NCI-H128 (cell line): ENCODE measurements around the gene ECPAS.
"Not testable (repeated sequence)": the region's sequence is repeated elsewhere in the genome, so short reads cannot be mapped to it uniquely, and the experiment has no call there.

Experiments
- DNase-seq: peaks from one replicate; lab custom pipeline; 2025; ENCODE audit not compliant: unreplicated experiment; lab: John Stamatoyannopoulos, UW

Gene ECPAS

DNA sequence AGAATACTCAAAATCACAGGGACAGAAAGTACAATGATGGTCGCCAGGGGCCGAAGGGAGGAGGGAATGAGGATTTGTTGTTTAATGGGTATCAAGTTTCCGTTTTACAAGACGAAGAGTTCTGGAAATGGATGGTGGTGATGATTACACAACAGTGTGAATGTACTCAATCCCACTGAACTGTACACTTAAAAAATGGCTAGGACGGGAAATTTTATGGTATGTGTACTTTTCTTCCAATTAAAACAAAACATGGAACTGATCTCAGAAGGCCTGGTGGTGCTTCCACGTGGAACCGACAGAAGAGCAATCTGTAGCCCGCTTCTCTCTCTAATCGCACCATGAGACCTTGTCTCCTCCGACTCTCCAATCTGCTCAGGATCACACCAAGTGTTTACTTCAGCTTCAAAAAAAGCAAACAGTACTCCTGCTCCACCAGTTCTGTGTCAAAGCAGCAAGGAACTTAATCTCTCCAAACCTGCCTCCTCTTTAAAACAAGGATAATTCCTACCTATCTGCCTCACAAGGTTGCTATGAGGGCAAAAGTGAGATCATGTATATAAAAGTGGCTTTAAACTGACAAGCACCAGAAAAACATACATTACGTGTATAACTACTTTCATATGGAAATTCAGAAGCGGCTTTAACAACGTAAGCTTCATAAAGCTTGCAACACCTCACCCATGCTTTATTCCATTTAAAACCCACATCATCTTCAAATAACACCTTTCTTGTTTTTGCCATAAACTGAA is 2.1 kb downstream of the ECPAS start:
- DNase-seq: peak; percentile 12

DNA sequence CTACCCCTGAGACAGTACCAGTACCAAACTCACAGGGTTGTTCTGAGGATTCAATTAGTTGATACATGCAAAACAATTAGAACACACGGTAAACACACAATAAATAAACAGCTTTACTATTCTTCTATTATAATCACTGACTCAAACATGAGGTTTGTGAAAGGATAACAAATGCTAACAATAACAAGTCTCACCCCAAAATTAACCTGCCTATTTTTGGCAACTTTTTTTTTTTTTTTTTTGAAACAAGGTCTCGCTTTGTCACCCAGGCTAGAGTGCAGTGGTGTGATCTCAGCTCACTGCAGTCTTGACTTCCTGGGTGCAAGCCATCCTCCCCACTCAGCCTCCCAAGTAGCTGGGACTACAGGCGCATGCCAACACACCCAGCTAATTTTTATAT is 6.5 kb downstream of the ECPAS start:
- DNase-seq: no peak

DNA sequence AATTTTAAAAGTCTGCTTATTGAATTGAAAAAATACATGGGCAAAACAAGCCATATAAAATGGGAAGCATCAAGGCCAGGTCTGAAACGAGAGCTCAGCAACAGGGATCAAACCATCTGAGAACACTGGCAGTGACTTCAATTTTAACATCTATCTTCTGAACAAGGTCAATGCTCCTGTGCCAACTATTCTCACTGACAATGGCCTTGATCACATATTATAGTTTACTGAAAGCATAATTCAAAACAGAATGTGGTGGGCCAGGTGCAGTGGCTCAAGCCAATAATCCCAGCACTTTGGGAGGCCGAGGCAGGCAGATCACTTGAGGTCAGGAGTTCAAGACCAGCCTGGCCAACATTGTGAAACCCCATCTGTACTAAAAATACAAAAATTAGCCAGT is 9.0 kb downstream of the ECPAS start:
- no peak for DNase-seq

DNA sequence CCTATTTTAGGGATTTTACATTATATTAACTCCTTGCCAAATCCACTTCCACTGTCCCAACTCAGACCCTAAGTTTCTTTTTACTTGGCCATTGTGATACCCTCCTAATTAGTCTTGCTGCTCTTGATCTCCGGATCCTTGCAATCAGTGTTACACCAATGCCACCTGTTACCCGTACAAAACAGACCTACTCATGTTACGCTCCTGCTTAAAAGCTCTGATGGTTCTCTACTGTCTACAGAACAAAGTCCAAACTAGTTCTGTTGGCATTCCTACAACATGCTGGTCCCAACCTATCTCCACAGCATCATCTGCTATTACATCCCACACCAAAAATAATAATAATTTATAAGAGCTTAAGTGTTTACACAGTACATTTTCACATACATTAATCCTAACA is 9.8 kb downstream of the ECPAS start:
- no peak for DNase-seq

DNA sequence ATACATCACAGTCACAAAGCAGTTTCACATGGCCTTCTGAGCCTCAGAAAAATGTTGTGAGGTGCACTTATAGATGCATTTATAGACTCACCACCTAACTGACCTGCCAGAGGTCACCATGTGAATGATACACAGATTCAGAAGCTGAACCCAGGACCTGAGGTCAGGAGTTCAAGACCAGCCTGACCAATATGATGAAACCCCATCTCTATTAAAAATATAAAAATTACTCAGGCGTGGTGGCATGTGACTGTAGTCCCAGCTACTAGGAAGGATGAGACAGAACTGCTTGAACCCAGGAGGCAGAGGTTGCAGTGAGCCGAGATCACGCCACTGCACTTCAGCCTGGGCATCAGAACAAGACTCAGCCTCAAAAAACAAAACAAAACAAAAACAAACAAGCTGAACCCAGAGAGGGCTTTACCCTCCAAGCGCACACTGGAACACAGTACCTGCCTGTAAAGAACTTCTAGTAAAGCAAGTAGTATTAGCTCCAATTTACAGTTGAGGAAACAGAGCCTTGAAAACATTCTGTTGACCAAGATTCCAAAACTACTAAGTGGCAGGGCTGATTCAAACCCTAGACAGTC is 16.3 kb downstream of the ECPAS start:
- DNase-seq: no peak

DNA sequence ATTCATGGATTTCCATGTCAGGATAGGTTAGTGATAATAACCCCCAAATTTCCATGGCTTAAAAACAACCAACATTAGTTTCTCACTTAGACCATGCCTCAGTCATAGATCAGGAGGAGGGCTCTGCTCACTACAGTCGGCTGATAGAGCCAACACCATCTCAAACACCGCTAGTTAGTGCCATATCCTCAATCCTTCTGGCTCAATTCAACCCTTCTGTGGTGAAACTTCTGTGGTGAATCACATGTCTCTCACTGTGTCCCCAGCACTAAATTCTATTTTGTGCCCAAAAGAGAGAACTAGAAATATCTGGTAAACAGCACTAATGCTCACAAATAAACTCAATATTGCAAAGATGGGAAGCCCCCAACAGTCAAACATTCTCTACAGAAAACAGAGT is 21.1 kb downstream of the ECPAS start:
- no peak for DNase-seq

DNA sequence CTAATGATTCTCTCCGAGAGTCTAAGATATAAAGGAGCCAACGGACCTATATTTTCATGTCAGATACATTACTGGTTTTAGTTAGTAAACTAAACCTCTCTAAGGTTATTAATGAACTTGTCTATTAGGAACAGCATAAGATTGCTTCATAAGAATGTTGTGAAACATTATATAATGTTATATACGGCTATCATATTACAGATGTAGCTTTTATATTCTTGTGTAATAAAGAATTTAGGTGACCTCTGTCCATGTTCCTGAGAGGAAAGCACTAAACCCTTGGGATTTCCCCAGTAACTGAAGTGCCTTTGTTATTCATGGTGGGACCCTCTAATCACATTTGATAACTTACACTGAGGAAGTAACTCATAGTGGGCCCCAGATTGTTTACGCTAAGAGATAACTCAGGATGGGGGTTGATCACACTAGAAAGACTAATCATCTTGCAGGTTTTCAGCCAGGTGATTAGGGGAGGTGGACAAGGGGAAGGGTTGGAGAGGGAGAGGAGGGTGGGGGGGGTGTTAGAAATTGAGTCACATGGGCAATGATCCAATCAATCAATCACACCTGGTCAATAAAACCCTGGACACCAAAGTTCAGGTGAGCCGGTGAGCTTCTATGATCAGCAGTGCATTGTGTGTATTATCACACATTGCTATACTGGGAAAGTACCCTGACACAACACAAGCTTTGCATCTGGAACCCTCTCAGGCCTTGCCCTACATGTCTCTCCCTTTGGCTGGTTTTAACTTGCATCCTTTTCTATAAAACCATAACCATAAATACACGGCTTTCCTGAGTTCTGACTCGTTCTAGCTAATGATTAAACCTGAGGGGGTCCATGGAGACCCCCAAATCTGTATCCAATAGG is 25.8 kb downstream of the ECPAS start:
- DNase-seq: no peak

DNA sequence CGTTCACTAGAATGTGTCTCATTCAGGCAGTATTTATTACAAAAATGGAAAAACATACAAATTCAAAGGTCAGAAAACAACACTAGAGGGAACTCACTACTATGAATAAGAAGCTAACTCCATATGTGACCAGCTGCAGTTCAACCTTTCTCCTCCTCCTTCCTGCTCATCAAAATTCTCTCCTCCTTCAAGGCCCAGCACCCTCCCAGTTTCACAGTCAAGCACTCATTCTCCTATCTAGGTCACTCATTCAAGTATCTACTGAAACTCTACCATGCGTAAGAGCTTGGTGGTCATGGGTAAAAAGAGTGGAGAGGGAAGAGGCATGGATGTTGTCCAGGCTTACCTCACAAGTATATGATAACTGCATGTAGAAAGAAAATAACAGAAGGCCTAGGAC is 27.7 kb downstream of the ECPAS start:
- no peak for DNase-seq

DNA sequence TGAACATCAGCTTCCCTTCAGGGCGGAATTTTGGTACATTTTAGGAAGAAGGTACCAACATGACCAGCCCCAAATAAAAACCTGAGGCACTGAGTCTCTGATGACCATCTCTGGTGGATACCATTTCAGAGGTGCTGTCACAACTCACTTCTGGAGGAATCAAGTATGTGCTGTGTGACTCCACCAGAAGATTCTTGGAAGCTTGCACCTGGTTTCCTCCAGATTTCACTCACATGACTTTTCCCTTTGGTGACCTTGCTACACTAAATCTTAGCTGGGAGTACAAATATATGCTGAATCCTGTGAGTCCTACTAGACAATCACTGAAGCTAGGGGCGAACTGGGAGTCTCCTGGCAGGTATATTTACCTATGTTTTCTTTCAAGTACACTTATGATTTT is 28.5 kb downstream of the ECPAS start:
- no peak for DNase-seq

DNA sequence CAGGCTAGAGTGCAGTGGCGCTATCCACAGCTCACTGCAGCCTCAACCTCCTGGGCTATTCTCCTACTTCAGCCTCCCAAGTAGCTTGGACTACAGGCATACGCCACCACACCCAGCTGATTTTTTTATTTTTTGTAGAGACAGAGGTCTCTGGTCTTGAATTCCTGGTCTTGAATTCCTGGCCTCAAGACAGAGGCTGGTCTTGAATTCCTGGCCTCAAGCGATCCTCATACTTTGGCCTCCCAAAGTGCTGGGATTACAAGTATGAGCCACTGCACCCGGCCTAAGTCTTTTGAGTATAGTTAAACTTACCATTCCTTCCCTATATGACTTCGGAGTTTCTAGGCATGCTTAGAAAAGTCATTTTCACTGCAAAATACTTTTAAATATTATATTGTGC is 29.4 kb downstream of the ECPAS start:
- DNase-seq: no peak

DNA sequence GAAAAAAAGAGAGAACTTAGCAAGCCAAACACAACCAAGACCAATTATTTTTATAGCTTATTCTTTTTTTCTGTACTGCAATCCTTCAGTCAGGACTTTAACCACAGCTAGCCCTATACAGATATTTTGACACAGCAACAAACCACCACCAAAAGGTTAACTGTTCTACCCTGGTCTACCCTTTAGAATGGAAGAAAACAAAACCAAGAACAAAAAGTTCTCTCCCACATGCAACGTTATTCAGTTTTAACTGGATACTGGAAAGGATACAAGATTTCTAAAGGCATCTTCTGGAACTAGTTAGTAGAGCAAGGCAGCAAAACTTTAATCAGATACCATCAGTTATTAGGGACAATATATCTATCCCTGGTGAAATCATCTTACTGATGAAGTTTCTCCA is 32.6 kb downstream of the ECPAS start:
- DNase-seq: no peak

DNA sequence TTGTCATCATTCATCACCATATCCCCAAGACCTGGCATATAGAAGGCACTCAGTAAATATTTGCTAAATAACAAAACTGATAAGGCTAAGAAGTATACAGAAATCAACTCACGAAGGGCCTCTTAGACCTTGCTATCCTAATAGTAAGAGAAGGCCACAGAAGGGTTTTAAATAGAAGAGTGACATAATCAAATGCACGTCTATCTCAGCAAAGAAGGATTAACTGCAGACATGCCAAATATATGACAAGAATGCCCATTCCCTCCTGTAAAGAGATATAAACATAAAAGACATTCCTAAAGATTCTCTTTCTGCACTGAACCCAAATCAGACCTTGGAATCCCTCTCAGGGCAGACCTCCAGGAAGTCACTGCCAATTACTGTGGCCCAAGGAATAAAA is 34.1 kb downstream of the ECPAS start:
- DNase-seq: no peak

DNA sequence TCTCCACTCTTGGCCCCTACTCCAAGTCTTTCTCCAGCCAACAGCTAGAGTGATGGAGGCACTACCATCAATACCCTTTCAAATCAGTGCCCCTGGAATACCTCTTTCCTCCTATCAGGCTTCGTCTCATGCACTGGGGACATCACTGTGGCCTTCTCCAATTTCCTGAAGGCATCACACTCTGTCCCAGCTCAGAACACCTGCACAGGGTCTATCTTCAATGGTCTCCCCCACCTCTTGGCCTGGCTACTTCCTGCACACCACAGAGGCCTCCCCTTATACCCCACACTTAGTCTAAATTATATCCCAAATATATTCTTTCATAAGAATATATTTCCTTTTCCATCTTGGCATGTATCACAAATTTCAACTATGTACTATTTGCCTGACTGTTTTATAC is 34.5 kb downstream of the ECPAS start:
- DNase-seq: no peak

DNA sequence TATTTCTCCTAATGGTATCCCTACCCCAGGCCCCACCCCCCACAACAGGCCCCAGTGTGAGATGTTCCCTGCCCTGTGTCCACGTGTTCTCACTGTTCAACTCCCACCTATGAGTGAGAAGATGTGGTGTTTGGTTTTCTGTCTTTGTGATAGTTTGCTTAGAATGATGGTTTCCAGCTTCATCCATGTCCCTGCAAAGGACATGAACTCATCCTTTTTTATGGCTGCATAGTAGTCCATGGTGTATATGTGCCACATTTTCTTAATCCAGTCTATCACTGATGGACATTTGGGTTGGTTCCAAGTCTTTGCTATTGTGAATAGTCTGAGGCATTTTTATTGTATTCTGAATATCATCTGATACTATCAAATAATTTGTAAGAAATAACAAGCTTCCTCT is 38.4 kb downstream of the ECPAS start:
- DNase-seq: not testable (repeated sequence)

DNA sequence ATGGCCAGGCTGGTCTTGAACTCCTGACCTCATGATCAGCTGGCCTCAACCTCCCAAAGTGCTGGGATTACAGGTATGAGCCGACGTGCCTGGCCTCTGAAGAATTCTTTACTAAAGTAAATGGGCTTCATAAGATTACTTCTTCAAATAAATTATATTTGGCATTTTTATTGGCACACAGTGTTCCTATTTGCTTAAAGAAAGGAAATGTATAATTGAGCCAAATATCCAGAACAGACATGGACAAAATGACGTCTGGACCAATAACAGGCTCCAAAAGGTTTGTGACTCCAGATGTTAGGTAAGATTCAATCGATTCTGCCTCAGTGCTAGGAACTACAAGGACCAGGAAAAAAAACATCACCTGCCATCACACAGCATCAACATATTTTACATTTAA is 40.7 kb downstream of the ECPAS start:
- no peak for DNase-seq

DNA sequence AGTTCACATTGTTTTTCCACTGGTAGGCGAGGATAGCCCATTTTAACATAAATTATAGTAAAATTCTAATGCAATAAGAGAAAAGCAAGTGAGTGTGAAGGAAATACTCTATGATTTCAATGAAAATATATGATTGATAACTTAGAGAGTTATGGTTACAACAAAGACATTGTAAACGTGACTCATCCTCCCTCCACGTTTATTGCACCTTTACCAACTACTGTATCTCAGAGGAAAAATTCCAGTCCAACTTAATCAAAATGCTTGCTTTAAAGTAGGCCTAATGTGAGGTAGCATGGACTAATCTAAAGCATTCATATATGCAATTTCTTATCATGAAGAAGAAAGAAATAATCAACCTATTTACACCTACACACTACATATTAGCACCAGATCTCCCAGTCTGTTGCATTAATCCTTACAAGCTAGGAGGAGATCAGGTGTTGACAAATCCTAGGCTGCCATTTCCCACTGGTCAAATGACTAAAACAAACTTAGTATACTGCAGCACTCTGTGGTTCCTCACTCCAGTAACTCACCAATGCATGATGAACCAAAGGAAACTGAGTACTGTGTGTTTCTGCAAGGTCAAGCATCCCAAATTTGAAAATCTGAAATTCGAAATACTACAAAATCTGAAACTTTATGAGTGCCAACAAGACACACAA is 41.7 kb downstream of the ECPAS start:
- DNase-seq: no peak

DNA sequence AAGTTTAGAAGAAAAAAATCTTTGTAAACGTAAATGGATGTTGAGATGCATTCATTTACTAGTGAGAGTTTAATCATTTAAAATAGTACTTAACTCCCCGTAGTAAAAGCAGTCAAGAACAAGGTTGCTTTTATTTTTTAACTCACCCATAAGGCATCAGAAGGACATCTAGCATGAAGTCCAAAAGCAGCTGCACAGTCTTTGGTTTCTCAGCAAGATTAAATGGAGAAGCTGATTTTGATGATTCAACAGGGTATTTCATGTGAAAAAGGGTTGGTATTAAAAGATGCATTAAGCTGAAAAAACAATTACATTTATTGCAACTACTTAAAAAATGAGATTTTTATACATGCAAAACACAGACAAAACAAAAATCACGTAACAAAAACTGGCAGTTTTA is 44.0 kb downstream of the ECPAS start:
- no peak for DNase-seq

DNA sequence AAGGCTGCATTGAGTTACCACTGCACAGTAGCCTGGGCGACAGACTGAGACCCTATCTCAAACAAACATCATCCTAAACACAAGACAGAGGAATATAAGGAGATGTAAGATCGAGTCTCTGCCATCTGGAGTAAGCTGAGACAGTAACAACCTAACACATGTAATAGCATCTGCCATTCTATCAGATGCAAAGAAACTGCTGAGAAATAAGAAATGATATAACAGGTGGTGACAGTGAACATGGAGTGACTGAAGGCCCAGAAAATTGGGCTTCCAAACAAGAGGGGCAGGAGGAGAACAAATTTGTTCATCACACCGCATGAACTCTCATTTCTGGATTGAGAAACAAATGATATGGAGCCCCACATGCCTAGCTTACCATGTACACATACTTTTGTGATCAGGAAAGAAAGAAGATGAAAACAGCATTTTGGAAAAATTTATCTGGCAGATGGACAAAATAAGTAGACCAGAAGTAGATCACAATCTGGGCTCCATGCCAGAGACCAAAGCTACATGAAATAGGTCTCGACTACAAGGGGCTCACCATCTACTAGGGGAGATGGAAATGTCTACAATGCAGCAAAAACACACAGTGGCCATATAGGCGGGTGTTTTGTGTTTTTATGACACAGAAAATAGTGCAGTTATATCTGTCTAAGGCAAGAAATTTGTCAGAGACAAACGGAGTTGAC is 45.5 kb downstream of the ECPAS start:
- DNase-seq: no peak

DNA sequence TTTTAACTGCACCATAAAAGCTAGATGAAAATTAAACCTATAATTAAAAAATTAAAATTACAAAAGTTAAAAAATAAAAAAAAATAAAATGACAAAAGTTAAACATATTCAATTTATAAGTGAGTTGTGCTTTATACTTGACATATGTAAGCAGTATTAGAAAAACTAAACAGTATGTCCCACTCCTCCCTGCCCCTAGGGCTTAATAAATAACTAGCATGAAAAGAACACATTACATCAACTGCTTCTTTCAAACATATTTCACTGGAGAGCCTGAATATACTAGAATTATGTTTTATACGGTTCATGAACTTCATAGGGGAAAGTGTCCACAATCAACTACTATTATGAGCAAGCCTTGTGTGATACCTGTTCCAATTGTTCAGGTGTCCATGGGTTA is 47.6 kb downstream of the ECPAS start:
- DNase-seq: no peak

DNA sequence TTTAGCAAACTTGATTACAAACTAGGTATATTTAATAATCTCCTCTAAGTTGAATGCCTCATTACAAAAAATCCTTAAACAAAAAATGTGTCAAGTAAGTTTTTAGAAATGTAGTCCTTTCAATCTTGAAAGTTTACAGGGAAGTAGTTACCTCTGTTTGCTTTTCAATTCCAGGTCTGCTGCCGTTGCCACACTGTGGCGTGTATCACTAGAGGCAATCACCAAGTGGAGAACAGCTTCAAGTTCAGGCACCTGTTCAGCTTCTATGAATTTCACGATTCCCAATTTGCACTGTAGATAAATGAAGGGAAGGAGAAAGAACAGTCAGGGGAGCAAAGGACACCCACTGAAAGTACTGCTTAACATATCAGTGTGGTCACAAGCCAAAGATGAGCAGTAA is 51.1 kb downstream of the ECPAS start:
- DNase-seq: no peak

DNA sequence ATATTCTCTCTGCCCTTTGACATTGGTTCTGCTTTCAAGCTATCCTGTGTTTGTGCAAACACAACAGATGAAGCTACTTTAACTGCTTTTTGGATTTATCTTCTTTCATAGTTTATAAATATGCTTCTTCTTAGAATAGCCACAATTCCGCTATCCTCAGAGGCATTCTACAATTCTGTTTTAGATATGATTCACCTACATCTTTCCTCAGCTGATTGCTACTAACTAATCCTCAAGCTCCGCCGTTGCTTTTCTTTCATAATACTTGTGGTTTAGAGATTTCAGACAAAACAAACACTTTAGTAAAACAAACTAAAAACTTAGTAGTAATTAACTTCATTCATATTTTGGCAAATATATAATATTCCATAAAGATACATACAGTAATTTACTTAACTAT is 52.5 kb downstream of the ECPAS start:
- DNase-seq: no peak
